Measurements from ENCODE around the gene CUL3. TPM values are rescaled to one million over a fixed set of nuclear protein-coding genes. Genes with fewer than 3 reads are reported as not detected.

The CUL3 gene
- total RNA-seq (2022; extraction: Qiagen RNA extraction; ENCODE audit: low read depth) = 72.2 to 83.4 TPM (median 74.2 TPM) in 5 replicates

GRCh38 chr2:224585211-224586088, at the start of gene CUL3:
Gene CUL3 (minus strand): TSS chr2:224585363. CDS start chr2:224585009, 354 bp downstream.

Other genes with a start within 250 kb of the CUL3 start
- gene FAM124B, start 183.3 kb downstream of the CUL3 start, total RNA-seq (2022; extraction: Qiagen RNA extraction; ENCODE audit: low read depth) = not detected in 5 replicates
- gene CCDC195, start 131.0 kb upstream of the CUL3 start, total RNA-seq (2022; extraction: Qiagen RNA extraction; ENCODE audit: low read depth) = not detected in 5 replicates